Peyer's patch (tissue), 4 donors: ENCODE results near the gene REX1BD.

Source experiments
- POLR2A ChIP-seq, 2 donors: fragments of 450-650 bp; IDR thresholded peaks; one replicate each; pipeline ENCODE4 v1.5.1; 2017; ENCODE audit warnings: antibody characterized with exemption in 2 of 2, mild to moderate bottlenecking in 2 of 2, moderate library complexity in 2 of 2
- TF ChIP-seq, protein P1 (sequence below), 6 experiments: fragments of 450-650 bp in 4 of 6; fragments of 200-600 bp in 2 of 6; sonication (generic) in 1 of 6; IDR thresholded peaks; one replicate each; pipeline ENCODE4 v1.5.1; 2017 to 2019; ENCODE audit warnings: antibody characterized with exemption in 6 of 6, mild to moderate bottlenecking in 3 of 6, moderate library complexity in 1 of 6

DNA sequence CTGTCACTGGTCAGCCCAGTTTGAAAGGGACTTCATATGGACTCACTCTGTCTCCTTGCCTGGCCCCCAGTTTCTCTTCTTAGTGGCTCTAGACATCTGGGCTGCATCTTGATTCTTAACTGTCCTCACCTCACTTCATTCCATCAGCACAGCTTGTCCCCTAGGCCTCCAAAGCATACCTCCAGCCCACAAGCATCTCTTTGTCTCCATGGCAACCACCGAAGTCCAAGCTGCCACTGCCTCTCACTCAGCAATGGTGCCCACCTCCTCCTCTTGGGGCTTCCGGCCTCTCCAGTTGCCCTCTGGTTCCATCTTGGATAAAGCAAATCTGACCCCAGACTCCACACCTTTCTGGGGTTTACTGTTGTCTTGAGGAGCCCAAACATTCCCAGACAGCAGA lies 38.3 kb downstream of the REX1BD start:
- TF ChIP-seq, protein P1, sequence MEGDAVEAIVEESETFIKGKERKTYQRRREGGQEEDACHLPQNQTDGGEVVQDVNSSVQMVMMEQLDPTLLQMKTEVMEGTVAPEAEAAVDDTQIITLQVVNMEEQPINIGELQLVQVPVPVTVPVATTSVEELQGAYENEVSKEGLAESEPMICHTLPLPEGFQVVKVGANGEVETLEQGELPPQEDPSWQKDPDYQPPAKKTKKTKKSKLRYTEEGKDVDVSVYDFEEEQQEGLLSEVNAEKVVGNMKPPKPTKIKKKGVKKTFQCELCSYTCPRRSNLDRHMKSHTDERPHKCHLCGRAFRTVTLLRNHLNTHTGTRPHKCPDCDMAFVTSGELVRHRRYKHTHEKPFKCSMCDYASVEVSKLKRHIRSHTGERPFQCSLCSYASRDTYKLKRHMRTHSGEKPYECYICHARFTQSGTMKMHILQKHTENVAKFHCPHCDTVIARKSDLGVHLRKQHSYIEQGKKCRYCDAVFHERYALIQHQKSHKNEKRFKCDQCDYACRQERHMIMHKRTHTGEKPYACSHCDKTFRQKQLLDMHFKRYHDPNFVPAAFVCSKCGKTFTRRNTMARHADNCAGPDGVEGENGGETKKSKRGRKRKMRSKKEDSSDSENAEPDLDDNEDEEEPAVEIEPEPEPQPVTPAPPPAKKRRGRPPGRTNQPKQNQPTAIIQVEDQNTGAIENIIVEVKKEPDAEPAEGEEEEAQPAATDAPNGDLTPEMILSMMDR (IDR thresholded peaks at IDR 0.05), result no peak
- no peak for TF ChIP-seq POLR2A (IDR thresholded peaks at IDR 0.05)
